H1 (cell line): Measurements from ENCODE around the gene GPN2. TPM values are rescaled to one million over a fixed set of nuclear protein-coding genes. Genes with fewer than 3 reads are reported as not detected.

Source experiments
- BACH1 ChIP-seq: IDR thresholded peaks from 2 replicates; pipeline ENCODE4 v1.6.1; 2012; ENCODE audit warnings: low read length, improper control_type of control experiment
- E2F6 ChIP-seq: IDR thresholded peaks from 2 replicates; pipeline ENCODE4 v1.6.1; 2012; ENCODE audit warnings: inconsistent platforms
- EP300 ChIP-seq, 2 experiments: IDR thresholded peaks; 1 replicate in 1 of 2; 2 replicates in 1 of 2; pipeline ENCODE4 v1.6.1; 2011 to 2012; ENCODE audit warnings: low read depth in 2 of 2, low read length in 2 of 2, mild to moderate bottlenecking in 2 of 2, borderline replicate concordance in 1 of 2, inconsistent platforms in 1 of 2, moderate library complexity in 1 of 2
- KDM1A ChIP-seq: fragments of 200-600, 300-600 bp; sonication (generic); IDR thresholded peaks from 2 replicates; pipeline ENCODE4 v1.7.1; 2016; ENCODE audit warnings: mild to moderate bottlenecking, low read length, borderline replicate concordance
- MAFK ChIP-seq: IDR thresholded peaks from 2 replicates; pipeline ENCODE4 v1.6.1; 2012; ENCODE audit warnings: low read depth, mild to moderate bottlenecking, improper control_type of control experiment, low read length
- NANOG ChIP-seq: IDR thresholded peaks from 2 replicates; pipeline ENCODE4 v1.6.1; 2011; ENCODE audit warnings: low read length, low read depth, mild to moderate bottlenecking, inconsistent platforms; ENCODE audit not compliant: insufficient read depth, poor library complexity, severe bottlenecking
- NRF1 ChIP-seq: IDR thresholded peaks from 2 replicates; pipeline ENCODE4 v1.6.1; 2011; ENCODE audit warnings: mild to moderate bottlenecking, low read depth, low read length, improper control_type of control experiment
- POLR2A ChIP-seq, 2 experiments: IDR thresholded peaks; 1 replicate in 1 of 2; 2 replicates in 1 of 2; pipeline ENCODE4 v1.6.1; 2011; ENCODE audit warnings: low read depth in 2 of 2, low read length in 2 of 2, mild to moderate bottlenecking in 2 of 2; ENCODE audit errors: control extremely low read depth in 1 of 2
- RAD21 ChIP-seq, 2 experiments: IDR thresholded peaks in 1 of 2; conservative IDR thresholded peaks in 1 of 2; 2 replicates each; pipeline ENCODE4 v1.6.1; 2011; ENCODE audit warnings: low read depth in 2 of 2, low read length in 2 of 2, improper control_type of control experiment in 1 of 2, inconsistent platforms in 1 of 2, mild to moderate bottlenecking in 1 of 2, moderate library complexity in 1 of 2
- RBBP5 ChIP-seq: IDR thresholded peaks from 2 replicates; pipeline ENCODE4 v1.7.1; 2012; ENCODE audit warnings: low read depth, mild to moderate bottlenecking, inconsistent platforms, low read length, moderate library complexity, borderline replicate concordance
- SAP30 ChIP-seq: fragments of 300-600 bp; sonication (generic); IDR thresholded peaks from 2 replicates; pipeline ENCODE4 v1.7.1; 2012; ENCODE audit warnings: low read length, moderate library complexity, mild to moderate bottlenecking, inconsistent platforms; ENCODE audit not compliant: insufficient read depth, insufficient replicate concordance
- SIX5 ChIP-seq: IDR thresholded peaks from 2 replicates; pipeline ENCODE4 v1.6.1; 2011; ENCODE audit warnings: mild to moderate bottlenecking, low read depth, low read length
- SP1 ChIP-seq: IDR thresholded peaks from 2 replicates; pipeline ENCODE4 v1.6.1; 2011; ENCODE audit warnings: low read depth, low read length
- SP4 ChIP-seq: IDR thresholded peaks from 2 replicates; pipeline ENCODE4 v1.6.1; 2012; ENCODE audit warnings: low read length, inconsistent platforms
- SRF ChIP-seq: IDR thresholded peaks from 2 replicates; pipeline ENCODE4 v1.6.1; 2011; ENCODE audit warnings: mild to moderate bottlenecking, low read depth, low read length, moderate library complexity
- TBP ChIP-seq: IDR thresholded peaks from 2 replicates; pipeline ENCODE4 v1.6.1; 2011; ENCODE audit warnings: low read depth, low read length, improper control_type of control experiment
- ZNF274 ChIP-seq: IDR thresholded peaks from 2 replicates; pipeline ENCODE4 v1.7.0; 2012; ENCODE audit warnings: low read length, borderline replicate concordance; ENCODE audit errors: extremely low read depth
- polyA plus RNA-seq, 7 experiments: library from polyadenylated mRNA; depleted of rRNA in 3 of 7; stranded (reverse) in 5 of 7; unstranded in 2 of 7; fragments of >200 nt in 5 of 7; fragments of 200-250 nt in 2 of 7; gene quantifications; 1 replicate in 5 of 7; 2 replicates in 1 of 7; 4 replicates in 1 of 7; pipeline versions ENCODE4 v1.2.1 to v1.2.3, GENCODE V29; 2011 to 2013; ENCODE audit warnings: missing spikeins in 2 of 7, mixed read lengths in 2 of 7
- total RNA-seq: library from RNA; stranded (reverse); fragmentation: NEBNext Ultra II Directional; extraction: Animal tissue kit (Norgen Biotek cat#: 25700); gene quantifications from 2 replicates; pipeline ENCODE4 v1.2.1, GENCODE V29; 2021
- TF ChIP-seq, protein P1 (sequence below): IDR thresholded peaks from 2 replicates; pipeline ENCODE4 v1.6.1; 2011; ENCODE audit warnings: low read length, improper control_type of control experiment
- TF ChIP-seq, protein P2 (sequence below), 3 experiments: IDR thresholded peaks; 1 replicate in 2 of 3; 2 replicates in 1 of 3; pipeline versions ENCODE4 v1.5.1 to v1.6.1; 2011; ENCODE audit warnings: low read length in 3 of 3, mild to moderate bottlenecking in 3 of 3, inconsistent platforms in 2 of 3, low read depth in 1 of 3, moderate library complexity in 1 of 3; ENCODE audit not compliant: insufficient read depth in 1 of 3; ENCODE audit errors: control extremely low read depth in 1 of 3

The GPN2 gene
- total and polyA plus RNA-seq, 2 of the 8 experiments (the other 6 are each of a cell fraction or from before 2014, with no cell fraction given) = 27.3 to 36.8 TPM

DNA sequence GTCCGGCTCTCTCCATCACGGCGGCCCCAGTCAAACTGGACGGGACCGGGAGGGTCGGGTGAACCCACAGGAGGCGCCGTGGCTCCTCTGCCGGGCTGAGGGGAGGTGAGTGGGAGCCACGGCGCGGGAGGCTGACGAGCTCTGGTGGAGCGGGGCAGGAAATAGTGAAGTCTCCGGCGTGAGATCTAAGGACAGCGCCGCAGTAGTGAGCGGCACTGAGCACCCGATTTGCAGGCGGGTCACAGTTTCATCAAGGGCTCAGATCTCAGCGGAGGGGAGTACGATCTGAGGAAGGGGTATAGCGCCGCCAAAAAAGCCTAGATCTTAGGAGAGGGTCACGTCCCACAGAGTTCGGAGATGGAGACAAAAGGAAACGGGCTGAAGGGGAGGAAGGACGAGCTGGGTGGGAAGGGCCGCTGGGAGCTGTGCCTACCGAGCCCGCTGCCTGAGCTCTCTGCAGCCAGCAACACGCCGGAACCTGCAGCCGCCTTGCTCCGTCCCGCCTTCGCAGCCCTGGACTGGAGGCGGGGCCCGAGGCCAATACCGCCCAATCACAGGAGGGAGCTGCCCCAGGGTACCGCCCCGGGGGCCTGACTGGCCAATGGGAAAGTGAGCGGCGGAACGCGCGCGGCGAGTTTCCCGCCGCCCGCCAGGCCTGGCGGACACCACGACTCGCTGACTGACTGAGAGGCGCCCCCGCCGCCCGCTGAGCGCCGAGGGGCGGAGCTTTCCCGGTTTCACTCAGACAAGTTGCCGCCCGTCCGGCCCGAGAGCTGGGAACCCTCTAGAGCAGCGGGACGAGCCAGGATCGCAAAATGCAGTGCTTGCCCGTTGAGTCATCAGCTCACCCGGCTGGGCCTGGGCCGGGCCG is 25.2 kb downstream of the GPN2 start (continued):
- no peak for TF ChIP-seq ZNF274
- TF ChIP-seq NANOG = peak; percentile 41
- no peak for TF ChIP-seq SAP30
- TF ChIP-seq SRF = no peak
- TF ChIP-seq SP4 = no peak
- peak; percentile 43; the same call in 1 of the 2 replicates for TF ChIP-seq TBP
- TF ChIP-seq E2F6 = peak; percentile 92
- peak; percentile 76 to 83 for TF ChIP-seq POLR2A (IDR thresholded peaks at IDR 0.05; ENCODE audit: control extremely low read depth in 1 of 2, low read depth in 2 of 2, low read length in 2 of 2)
- no peak for TF ChIP-seq RAD21 (IDR thresholded peaks at IDR 0.05 in 1 of 2, conservative IDR thresholded peaks at IDR 0.05 in 1 of 2; ENCODE audit: low read depth in 2 of 2, low read length in 2 of 2)
- 0 out of 2 replicates have a peak, but pooled peaks have one; percentile 73 for TF ChIP-seq RBBP5
- TF ChIP-seq BACH1 = peak; percentile 73
- TF ChIP-seq, protein P1, sequence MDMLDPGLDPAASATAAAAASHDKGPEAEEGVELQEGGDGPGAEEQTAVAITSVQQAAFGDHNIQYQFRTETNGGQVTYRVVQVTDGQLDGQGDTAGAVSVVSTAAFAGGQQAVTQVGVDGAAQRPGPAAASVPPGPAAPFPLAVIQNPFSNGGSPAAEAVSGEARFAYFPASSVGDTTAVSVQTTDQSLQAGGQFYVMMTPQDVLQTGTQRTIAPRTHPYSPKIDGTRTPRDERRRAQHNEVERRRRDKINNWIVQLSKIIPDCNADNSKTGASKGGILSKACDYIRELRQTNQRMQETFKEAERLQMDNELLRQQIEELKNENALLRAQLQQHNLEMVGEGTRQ = no peak
- TF ChIP-seq, protein P2, sequence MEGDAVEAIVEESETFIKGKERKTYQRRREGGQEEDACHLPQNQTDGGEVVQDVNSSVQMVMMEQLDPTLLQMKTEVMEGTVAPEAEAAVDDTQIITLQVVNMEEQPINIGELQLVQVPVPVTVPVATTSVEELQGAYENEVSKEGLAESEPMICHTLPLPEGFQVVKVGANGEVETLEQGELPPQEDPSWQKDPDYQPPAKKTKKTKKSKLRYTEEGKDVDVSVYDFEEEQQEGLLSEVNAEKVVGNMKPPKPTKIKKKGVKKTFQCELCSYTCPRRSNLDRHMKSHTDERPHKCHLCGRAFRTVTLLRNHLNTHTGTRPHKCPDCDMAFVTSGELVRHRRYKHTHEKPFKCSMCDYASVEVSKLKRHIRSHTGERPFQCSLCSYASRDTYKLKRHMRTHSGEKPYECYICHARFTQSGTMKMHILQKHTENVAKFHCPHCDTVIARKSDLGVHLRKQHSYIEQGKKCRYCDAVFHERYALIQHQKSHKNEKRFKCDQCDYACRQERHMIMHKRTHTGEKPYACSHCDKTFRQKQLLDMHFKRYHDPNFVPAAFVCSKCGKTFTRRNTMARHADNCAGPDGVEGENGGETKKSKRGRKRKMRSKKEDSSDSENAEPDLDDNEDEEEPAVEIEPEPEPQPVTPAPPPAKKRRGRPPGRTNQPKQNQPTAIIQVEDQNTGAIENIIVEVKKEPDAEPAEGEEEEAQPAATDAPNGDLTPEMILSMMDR (IDR thresholded peaks at IDR 0.05; ENCODE audit: control extremely low read depth in 1 of 3, insufficient read depth in 1 of 3, low read depth in 1 of 3, low read length in 3 of 3) = no peak; a peak in 1 of 4 replicates
- TF ChIP-seq EP300 (IDR thresholded peaks at IDR 0.05; ENCODE audit: borderline replicate concordance in 1 of 2, low read depth in 2 of 2, low read length in 2 of 2) = no peak
- TF ChIP-seq NRF1 = no peak
- TF ChIP-seq SP1 = peak; percentile 90
- no peak for TF ChIP-seq MAFK
- no peak for TF ChIP-seq KDM1A
- no peak for TF ChIP-seq SIX5
